Loucy (cell line): ENCODE measurements around the gene EVX1.

ENCODE experiments used
- H2AFZ ChIP-seq: fragments of 200-600 bp; sonication (generic); 2 replicates; pipeline ENCODE4 v1.6.0; 2016; ENCODE audit warnings: antibody characterized with exemption, mild to moderate bottlenecking, low read length, moderate library complexity
- H3F3A ChIP-seq: fragments of 200-600 bp; 2 replicates; pipeline ENCODE4 v1.6.0; 2016; ENCODE audit warnings: antibody characterized with exemption, low read depth, mild to moderate bottlenecking
- H3K27me3 ChIP-seq: fragments of 200-600 bp; sonication (generic); 2 replicates; pipeline ENCODE4 v1.6.1; 2014; ENCODE audit warnings: low read length, mild to moderate bottlenecking; ENCODE audit not compliant: insufficient read depth, poor library complexity, severe bottlenecking
- H3K36me3 ChIP-seq: fragments of 200-600 bp; sonication (generic); 2 replicates; pipeline ENCODE4 v1.6.1; 2016; ENCODE audit warnings: low read length; ENCODE audit not compliant: insufficient read depth
- H3K4me1 ChIP-seq: fragments of 200-600 bp; sonication (generic); 2 replicates; pipeline ENCODE4 v1.5.1; 2014; ENCODE audit warnings: low read length, mild to moderate bottlenecking; ENCODE audit not compliant: insufficient read depth, poor library complexity, severe bottlenecking
- H3K4me2 ChIP-seq: fragments of 200-600 bp; sonication (generic); 2 replicates; pipeline ENCODE4 v1.6.0; 2014; ENCODE audit warnings: antibody characterized with exemption, low read length, low read depth, mild to moderate bottlenecking; ENCODE audit not compliant: poor library complexity, severe bottlenecking
- H3K4me3 ChIP-seq: fragments of 200-600 bp; sonication (generic); 2 replicates; pipeline ENCODE4 v1.5.1; 2014; ENCODE audit warnings: low read length, mild to moderate bottlenecking, mixed read lengths; ENCODE audit not compliant: poor library complexity, severe bottlenecking
- H3K79me2 ChIP-seq: fragments of 200-600 bp; sonication (generic); 2 replicates; pipeline ENCODE4 v1.6.1; 2014; ENCODE audit warnings: low read length; ENCODE audit not compliant: insufficient read depth
- H3K9ac ChIP-seq: fragments of 200-600 bp; sonication (generic); 2 replicates; pipeline ENCODE4 v1.6.0; 2014; ENCODE audit warnings: mild to moderate bottlenecking, low read depth, low read length, moderate library complexity; ENCODE audit not compliant: poor library complexity, severe bottlenecking
- H3K9me2 ChIP-seq: fragments of 200-600 bp; sonication (generic); replicated peaks from 2 replicates; pipeline ENCODE4 v1.6.1; 2016; ENCODE audit warnings: low read depth, low read length, mixed read lengths
- H3K9me3 ChIP-seq: fragments of 200-600 bp; sonication (generic); 2 replicates; pipeline ENCODE4 v1.6.1; 2014; ENCODE audit warnings: mild to moderate bottlenecking, antibody characterized with exemption, low read length, low read depth; ENCODE audit not compliant: insufficient read depth
- H4K20me1 ChIP-seq: fragments of 200-600 bp; sonication (generic); 2 replicates; pipeline ENCODE4 v1.6.0; 2014; ENCODE audit warnings: antibody characterized with exemption, low read length, mild to moderate bottlenecking; ENCODE audit not compliant: insufficient read depth, poor library complexity, severe bottlenecking
- CTCF ChIP-seq: fragments of 200-600 bp; sonication (generic); conservative IDR thresholded peaks from 2 replicates; pipeline ENCODE4 v1.5.1; 2014; ENCODE audit warnings: mild to moderate bottlenecking, antibody characterized with exemption, low read length
- EZH2phosphoT487 ChIP-seq: fragments of 200-600 bp; IDR thresholded peaks from 2 replicates; pipeline ENCODE4 v1.6.1; 2018; ENCODE audit warnings: antibody characterized with exemption, mild to moderate bottlenecking, moderate library complexity, borderline replicate concordance

Gene EVX1

GRCh38 chr7:27221201-27221797 is 21.3 kb upstream of the EVX1 start:
- Histone ChIP-seq H3K4me2 (no peak overlapping the region), H3K9ac (no peak overlapping the region), H3K36me3 (no peaks in the 10 kb centered on the region), H3K9me2 (no peaks in the 10 kb centered on the region), H3K4me3 (no peak overlapping the region), H3F3A (no peaks in the 10 kb centered on the region), H2AFZ (no peak overlapping the region), H3K27me3 (no peaks in the 10 kb centered on the region), H3K79me2 (no peaks in the 10 kb centered on the region), H4K20me1 (no peaks in the 10 kb centered on the region), H3K4me1 (no peaks in the 10 kb centered on the region), H3K9me3 (no peaks in the 10 kb centered on the region)
- TF ChIP-seq CTCF: no peak
- no peak for TF ChIP-seq EZH2phosphoT487

- no peaks in the 10 kb centered on the region for H3K36me3 ChIP-seq
- no peaks in the 10 kb centered on the region for H4K20me1 ChIP-seq
- H3K79me2 ChIP-seq: no peaks in the 10 kb centered on the region
- no peaks in the 10 kb centered on the region for H3K9me3 ChIP-seq
- no peaks in the 10 kb centered on the region for H3K4me1 ChIP-seq
- no peak overlapping the region for H3K4me2 ChIP-seq
- H3K4me3 ChIP-seq: no peak overlapping the region
- no peak overlapping the region for H2AFZ ChIP-seq
- H3K27me3 ChIP-seq: no peaks in the 10 kb centered on the region
- TF ChIP-seq EZH2phosphoT487 (no peak), CTCF (no peak)
- no peaks in the 10 kb centered on the region for H3K9me2 ChIP-seq
- no peak overlapping the region for H3K9ac ChIP-seq
- H3F3A ChIP-seq: no peaks in the 10 kb centered on the region
Observed at GRCh38 chr7:27223941-27224575, 18.5 kb upstream of the EVX1 start.

- TF ChIP-seq EZH2phosphoT487 (no peak), CTCF (no peak)
- Histone ChIP-seq H3K9me3 (no peaks in the 10 kb centered on the region), H3K4me3 (no peak overlapping the region), H3F3A (no peaks in the 10 kb centered on the region), H4K20me1 (no peaks in the 10 kb centered on the region), H3K9ac (no peak overlapping the region), H3K79me2 (no peaks in the 10 kb centered on the region), H3K4me1 (no peaks in the 10 kb centered on the region), H3K9me2 (no peaks in the 10 kb centered on the region), H2AFZ (no peak overlapping the region), H3K27me3 (no peaks in the 10 kb centered on the region), H3K4me2 (no peak overlapping the region), H3K36me3 (no peaks in the 10 kb centered on the region)
Observed at GRCh38 chr7:27224983-27225934, 17.3 kb upstream of the EVX1 start.
